Placental epithelial cell (primary cell): ENCODE data around the gene RSRC2. TPM values are rescaled to one million over a fixed set of nuclear protein-coding genes. Genes with fewer than 3 reads are reported as not detected.

ENCODE experiments used
- small RNA-seq: library from RNA; depleted of rRNA; stranded (forward); fragments of <200 nt; gene quantifications from one replicate; pipeline ENCODE3, GENCODE V24; 2012
- total RNA-seq: library from RNA; depleted of rRNA; stranded (reverse); fragments of >200 nt; gene quantifications from 2 replicates; pipeline ENCODE4 v1.2.3, GENCODE V29; 2012

The RSRC2 gene
- total RNA-seq, result 34.7 and 51.4 TPM in 2 replicates

GRCh38 chr12:122526683-122527477 lies at the start of gene RSRC2, which contains the start of gene KNTC1:
Gene RSRC2, minus strand, starts transcription at chr12:122526936. Its CDS starts 83 bp downstream, at chr12:122526853.
Gene KNTC1, plus strand, starts transcription at chr12:122527249. Its CDS starts 2,815 bp downstream, at chr12:122530064.

GRCh38 chr12:122500685-122501488 lies 25.8 kb downstream of the RSRC2 start, which contains the start of gene ZCCHC8:
Gene ZCCHC8, minus strand, starts transcription at chr12:122500932. Its CDS starts 92 bp downstream, at chr12:122500840.

Small RNA genes lying within 50 kb of the gene (small RNA-seq; reads per million reads assigned to genes)
- gene AC026333.1 (not detected), gene RF00411 (not detected)

Other genes with a start within 250 kb of the RSRC2 start
- gene CLIP1, start 104.3 kb downstream of the RSRC2 start, total RNA-seq, result 55.6 and 82.4 TPM in 2 replicates
- gene ZCCHC8, start 26.0 kb downstream of the RSRC2 start, total RNA-seq, result 18.5 and 20.8 TPM in 2 replicates
- gene KNTC1, start 313 bp upstream of the RSRC2 start, total RNA-seq, result 14.9 and 20.0 TPM in 2 replicates
- 0.39 and 0.54 TPM in 2 replicates for gene HCAR2, start 176.4 kb upstream of the RSRC2 start, total RNA-seq
- not detected in 2 replicates for gene HCAR3, start 189.9 kb upstream of the RSRC2 start, total RNA-seq
- gene HCAR1, start 203.9 kb upstream of the RSRC2 start, total RNA-seq, result under 0.01 and 0.11 TPM in 2 replicates
- gene DENR, start 225.9 kb upstream of the RSRC2 start, total RNA-seq, result 26.3 and 47.2 TPM in 2 replicates
- gene CCDC62, start 247.6 kb upstream of the RSRC2 start, total RNA-seq, result 0.39 and 2.8 TPM in 2 replicates